ENCODE data around the gene IL1RAP. TPM values are rescaled to one million over a fixed set of nuclear protein-coding genes. Genes with fewer than 3 reads are reported as not detected.

Gene IL1RAP
- total and polyA plus RNA-seq, 2 experiments from 2014 or later, result 14.6 to 46.5 TPM

GRCh38 chr3:190566043-190566933 is 52.4 kb downstream of the IL1RAP start:
- DNase-seq (ENCODE audit: low spot score), result peak; percentile 93
- Histone ChIP-seq H3K9me2 (replicated peaks; ENCODE audit: insufficient read depth) (no peaks in the 10 kb centered on the region), H2AFZ (no peak overlapping the region), H3K27ac (peak overlapping the region; percentile 87), H3K4me2 (no peak overlapping the region), H3K9me3 (ENCODE audit: low read depth) (no peaks in the 10 kb centered on the region), H3K79me2 (no peaks in the 10 kb centered on the region), H4K20me1 (ENCODE audit: insufficient read depth, poor library complexity, severe bottlenecking) (no peaks in the 10 kb centered on the region), H3K36me3 (replicated peaks; ENCODE audit: insufficient read depth, low read depth) (no peaks in the 10 kb centered on the region), H3K4me3 (no peak overlapping the region), H3K4me1 (ENCODE audit: insufficient read depth) (peaks cover 3% of the 10 kb centered on the region), H3K27me3 (no peaks in the 10 kb centered on the region)
- TF ChIP-seq EZH2phosphoT487 (IDR thresholded peaks at IDR 0.05; ENCODE audit: low read depth, severe bottlenecking, unreplicated experiment), result no peak
- WGBS (ENCODE audit: low lambda C conversion rate, missing lambda C conversion rate), result 48% methylated on average over 6 of the region's 6 CpGs

GRCh38 chr3:190568036-190568435 is 54.2 kb downstream of the IL1RAP start:
- no peak overlapping the region for H3K27ac ChIP-seq
- H3K27me3 ChIP-seq, result no peaks in the 10 kb centered on the region
- TF ChIP-seq CTCF (IDR thresholded peaks at IDR 0.05; ENCODE audit: poor library complexity) (no peak), EZH2phosphoT487 (IDR thresholded peaks at IDR 0.05; ENCODE audit: low read depth, severe bottlenecking, unreplicated experiment) (no peak), EZH2 (IDR thresholded peaks at IDR 0.05; ENCODE audit: borderline replicate concordance) (no peak)
- DNase-seq (ENCODE audit: low spot score), result no peak
- H3K4me3 ChIP-seq, result no peak overlapping the region
- no peak overlapping the region for H3K4me2 ChIP-seq
- 85% methylated on average over 2 of the region's 2 CpGs for WGBS (ENCODE audit: low lambda C conversion rate, missing lambda C conversion rate)
- no peak overlapping the region for H2AFZ ChIP-seq
- no peaks in the 10 kb centered on the region for H3K9me2 ChIP-seq (replicated peaks; ENCODE audit: insufficient read depth)
- no peaks in the 10 kb centered on the region for H3K79me2 ChIP-seq
- peaks cover 3% of the 10 kb centered on the region for H3K4me1 ChIP-seq (ENCODE audit: insufficient read depth)
- no peaks in the 10 kb centered on the region for H3K36me3 ChIP-seq (replicated peaks; ENCODE audit: insufficient read depth, low read depth)
- no peaks in the 10 kb centered on the region for H3K9me3 ChIP-seq (ENCODE audit: low read depth)
- H4K20me1 ChIP-seq (ENCODE audit: insufficient read depth, poor library complexity, severe bottlenecking), result no peaks in the 10 kb centered on the region

GRCh38 chr3:190574473-190574872 is 60.6 kb downstream of the IL1RAP start:
- TF ChIP-seq EZH2 (IDR thresholded peaks at IDR 0.05; ENCODE audit: borderline replicate concordance) (no peak), CTCF (IDR thresholded peaks at IDR 0.05; ENCODE audit: poor library complexity) (no peak), EZH2phosphoT487 (IDR thresholded peaks at IDR 0.05; ENCODE audit: low read depth, severe bottlenecking, unreplicated experiment) (no peak)
- Histone ChIP-seq H4K20me1 (ENCODE audit: insufficient read depth, poor library complexity, severe bottlenecking) (no peaks in the 10 kb centered on the region), H3K27me3 (no peaks in the 10 kb centered on the region), H3K36me3 (replicated peaks; ENCODE audit: insufficient read depth, low read depth) (no peaks in the 10 kb centered on the region), H2AFZ (no peak overlapping the region), H3K9me3 (ENCODE audit: low read depth) (no peaks in the 10 kb centered on the region), H3K27ac (no peak overlapping the region), H3K4me2 (no peak overlapping the region), H3K79me2 (no peaks in the 10 kb centered on the region), H3K4me3 (no peak overlapping the region), H3K9me2 (replicated peaks; ENCODE audit: insufficient read depth) (no peaks in the 10 kb centered on the region), H3K4me1 (ENCODE audit: insufficient read depth) (no peaks in the 10 kb centered on the region)
- WGBS (ENCODE audit: low lambda C conversion rate, missing lambda C conversion rate), result 95% methylated on average over 2 of the region's 2 CpGs
- DNase-seq (ENCODE audit: low spot score), result no peak

- Histone ChIP-seq H3K27ac (no peak overlapping the region), H3K36me3 (replicated peaks; ENCODE audit: insufficient read depth, low read depth) (no peaks in the 10 kb centered on the region), H3K9me2 (replicated peaks; ENCODE audit: insufficient read depth) (no peaks in the 10 kb centered on the region), H2AFZ (no peak overlapping the region), H3K4me2 (no peak overlapping the region), H3K79me2 (no peaks in the 10 kb centered on the region), H3K4me3 (no peak overlapping the region), H4K20me1 (ENCODE audit: insufficient read depth, poor library complexity, severe bottlenecking) (no peaks in the 10 kb centered on the region), H3K4me1 (ENCODE audit: insufficient read depth) (no peaks in the 10 kb centered on the region), H3K27me3 (no peaks in the 10 kb centered on the region), H3K9me3 (ENCODE audit: low read depth) (no peaks in the 10 kb centered on the region)
- TF ChIP-seq EZH2phosphoT487 (IDR thresholded peaks at IDR 0.05; ENCODE audit: low read depth, severe bottlenecking, unreplicated experiment) (no peak), EZH2 (IDR thresholded peaks at IDR 0.05; ENCODE audit: borderline replicate concordance) (no peak), CTCF (IDR thresholded peaks at IDR 0.05; ENCODE audit: poor library complexity) (no peak)
- 98% methylated on average over 7 of the region's 7 CpGs for WGBS (ENCODE audit: low lambda C conversion rate, missing lambda C conversion rate)
- no peak for DNase-seq (ENCODE audit: low spot score)
Measured at GRCh38 chr3:190575437-190576185, 61.7 kb downstream of the IL1RAP start.

Data from hepatocyte (in vitro differentiated cells).